Smooth muscle cell (in vitro differentiated cells): ENCODE data around the gene CAMK2D. TPM values are rescaled to one million over a fixed set of nuclear protein-coding genes. Genes with fewer than 3 reads are reported as not detected.

Source experiments
- DNase-seq: peaks from one replicate; lab custom pipeline; 2025; ENCODE audit not compliant: unreplicated experiment; lab: John Stamatoyannopoulos, UW
- H2AFZ ChIP-seq: fragments of 200-600 bp; sonication (generic); 2 replicates; pipeline ENCODE4 v1.6.0; 2016; ENCODE audit warnings: antibody characterized with exemption, low read depth, mild to moderate bottlenecking
- H3F3A ChIP-seq: fragments of 200-600 bp; sonication (generic); 2 replicates; pipeline ENCODE4 v1.6.0; 2017; ENCODE audit warnings: antibody characterized with exemption, low read depth
- H3K27ac ChIP-seq: fragments of 200-600 bp; sonication (generic); 2 replicates; pipeline ENCODE4 v1.5.1; 2016; ENCODE audit warnings: low read depth, mild to moderate bottlenecking
- H3K27me3 ChIP-seq: fragments of 200-600 bp; sonication (generic); 2 replicates; pipeline ENCODE4 v1.6.1; 2016; ENCODE audit warnings: low read depth, mild to moderate bottlenecking
- H3K36me3 ChIP-seq: fragments of 200-600 bp; sonication (generic); 2 replicates; pipeline ENCODE4 v1.5.1; 2016; ENCODE audit warnings: low read depth
- H3K4me1 ChIP-seq: fragments of 200-600 bp; sonication (generic); 2 replicates; pipeline ENCODE4 v1.5.1; 2016; ENCODE audit warnings: low read depth
- H3K4me2 ChIP-seq: fragments of 200-600 bp; sonication (generic); 2 replicates; pipeline ENCODE4 v1.6.0; 2016; ENCODE audit warnings: mild to moderate bottlenecking
- H3K4me3 ChIP-seq: fragments of 200-600 bp; sonication (generic); 2 replicates; pipeline ENCODE4 v1.5.1; 2016; ENCODE audit warnings: mild to moderate bottlenecking
- H3K79me2 ChIP-seq: fragments of 200-600 bp; sonication (generic); 2 replicates; pipeline ENCODE4 v1.6.0; 2016; ENCODE audit warnings: low read depth, mild to moderate bottlenecking
- H3K9ac ChIP-seq: fragments of 200-600 bp; sonication (generic); 2 replicates; pipeline ENCODE4 v1.6.0; 2016; ENCODE audit warnings: low read depth
- H3K9me3 ChIP-seq: fragments of 200-600 bp; sonication (generic); replicated peaks from 2 replicates; pipeline ENCODE4 v1.5.1; 2016; ENCODE audit warnings: low read depth
- H4K20me1 ChIP-seq: fragments of 200-600 bp; sonication (generic); 2 replicates; pipeline ENCODE4 v1.6.0; 2016; ENCODE audit warnings: low read depth
- CTCF ChIP-seq: fragments of 200-600 bp; sonication (generic); IDR thresholded peaks from 2 replicates; pipeline ENCODE4 v1.5.1; 2017; ENCODE audit warnings: borderline replicate concordance, mild to moderate bottlenecking, antibody characterized with exemption; ENCODE audit not compliant: insufficient read depth, poor library complexity, severe bottlenecking
- WGBS: methylation state at CpG from one replicate; pipeline ENCODE4 v1.1.7; 2016; ENCODE audit warnings: low lambda C conversion rate; 5-methylcytosine and 5-hydroxymethylcytosine counted together
- polyA plus RNA-seq: library from polyadenylated mRNA; unstranded; fragments of >200 nt; fragmentation: Nextera tagmentation; extraction: Ambion mirVana; gene quantifications from 2 replicates; pipeline ENCODE4 v1.2.1, GENCODE V29; 2016
- total RNA-seq: library from RNA; depleted of rRNA; stranded (reverse); fragments of >200 nt; gene quantifications from 2 replicates; pipeline ENCODE4 v1.2.3, GENCODE V29; 2014

CAMK2D gene
- total and polyA plus RNA-seq, 2 experiments from 2014 or later: 17.2 to 36.0 TPM

GRCh38 chr4:113437129-113437528, 324.4 kb downstream of the CAMK2D start:
- peaks cover 11% of the 10 kb centered on the region for H3K4me1 ChIP-seq
- no peak overlapping the region for H3K4me2 ChIP-seq
- no peaks in the 10 kb centered on the region for H3K36me3 ChIP-seq
- no peaks in the 10 kb centered on the region for H4K20me1 ChIP-seq
- H3K79me2 ChIP-seq: no peaks in the 10 kb centered on the region
- no peak overlapping the region for H3K4me3 ChIP-seq
- WGBS: 62% methylated on average over 3 of the region's 3 CpGs
- H3K9ac ChIP-seq: no peak overlapping the region
- no peak overlapping the region for H2AFZ ChIP-seq
- no peak for TF ChIP-seq CTCF
- H3K9me3 ChIP-seq: peaks cover 3% of the 10 kb centered on the region
- no peak for DNase-seq
- no peaks in the 10 kb centered on the region for H3K27me3 ChIP-seq
- peak overlapping the region; percentile 82 for H3K27ac ChIP-seq
- H3F3A ChIP-seq: peaks cover 7% of the 10 kb centered on the region

DNA sequence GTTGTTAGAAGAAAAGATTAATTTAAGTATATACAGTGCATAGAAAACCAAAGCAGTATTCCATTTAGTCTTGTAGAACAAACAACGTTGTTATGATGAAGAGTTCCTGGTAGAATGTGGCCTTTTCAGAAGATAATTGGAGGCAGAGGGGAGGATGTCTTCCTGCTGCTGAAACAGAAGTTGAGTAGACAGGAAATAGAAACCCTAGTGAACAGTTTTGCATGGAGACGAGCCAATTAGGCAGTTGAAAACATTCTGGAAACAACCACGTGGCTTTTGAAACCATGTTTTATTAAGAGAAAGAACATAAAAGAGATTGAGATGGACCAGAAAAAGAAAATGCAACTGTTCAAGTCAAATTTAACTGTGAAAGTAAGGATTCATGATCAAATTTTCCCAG, 325.2 kb downstream of the CAMK2D start:
- H2AFZ ChIP-seq: peak overlapping the region; percentile 63
- H3K9ac ChIP-seq: peak overlapping the region; percentile 27
- WGBS: 12% methylated on average over 3 of the region's 3 CpGs
- peaks cover 3% of the 10 kb centered on the region for H3K9me3 ChIP-seq
- peak overlapping the region; percentile 2 for H3K4me3 ChIP-seq
- no peaks in the 10 kb centered on the region for H4K20me1 ChIP-seq
- no peaks in the 10 kb centered on the region for H3K79me2 ChIP-seq
- peak overlapping the region; percentile 66 for H3K4me2 ChIP-seq
- H3K27me3 ChIP-seq: no peaks in the 10 kb centered on the region
- H3K36me3 ChIP-seq: no peaks in the 10 kb centered on the region
- H3F3A ChIP-seq: peaks cover 7% of the 10 kb centered on the region
- peaks cover 11% of the 10 kb centered on the region for H3K4me1 ChIP-seq
- no peak for DNase-seq
- peak overlapping the region; percentile 82 for H3K27ac ChIP-seq
- TF ChIP-seq CTCF: no peak

GRCh38 chr4:113435893-113436292, 325.6 kb downstream of the CAMK2D start:
- H3K4me1 ChIP-seq: peaks cover 11% of the 10 kb centered on the region
- no peaks in the 10 kb centered on the region for H3K27me3 ChIP-seq
- H2AFZ ChIP-seq: peak overlapping the region; percentile 63
- H3K4me2 ChIP-seq: peak overlapping the region; percentile 66
- H3K4me3 ChIP-seq: peak overlapping the region; percentile 2
- peaks cover 7% of the 10 kb centered on the region for H3F3A ChIP-seq
- TF ChIP-seq CTCF: no peak
- H3K9ac ChIP-seq: peak overlapping the region; percentile 27
- H4K20me1 ChIP-seq: no peaks in the 10 kb centered on the region
- peaks cover 3% of the 10 kb centered on the region for H3K9me3 ChIP-seq
- no peaks in the 10 kb centered on the region for H3K79me2 ChIP-seq
- WGBS: 19% methylated on average over 7 of the region's 7 CpGs
- no peak for DNase-seq
- peak overlapping the region; percentile 82 for H3K27ac ChIP-seq
- no peaks in the 10 kb centered on the region for H3K36me3 ChIP-seq

DNA sequence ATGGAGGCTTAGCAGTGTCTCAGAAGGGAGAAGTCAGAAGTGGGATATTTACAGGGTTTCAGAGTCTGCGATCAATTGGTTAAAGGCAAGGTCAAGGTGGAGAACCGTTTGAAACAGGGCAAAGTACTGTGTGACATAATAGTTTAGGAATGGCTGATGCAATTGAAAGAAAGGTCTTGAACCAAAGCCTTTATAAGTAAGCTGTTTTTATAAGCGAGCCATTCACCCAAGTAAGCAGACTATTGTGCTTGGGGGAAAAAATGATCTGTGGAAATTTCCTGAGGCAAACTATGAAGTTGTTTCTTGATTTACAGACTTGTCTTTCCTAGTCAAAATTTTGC, 327.3 kb downstream of the CAMK2D start:
- H3K9ac ChIP-seq: no peak overlapping the region
- DNase-seq: no peak

More for the DNA sequence above, 327.3 kb downstream of the CAMK2D start:
- Histone ChIP-seq H3K9me3 (peaks cover 3% of the 10 kb centered on the region), H3K27me3 (no peaks in the 10 kb centered on the region), H3K79me2 (no peaks in the 10 kb centered on the region), H3K4me2 (no peak overlapping the region), H3K36me3 (no peaks in the 10 kb centered on the region), H3K4me3 (no peak overlapping the region), H3K4me1 (peaks cover 11% of the 10 kb centered on the region), H2AFZ (no peak overlapping the region), H3K27ac (no peak overlapping the region), H3F3A (peaks cover 7% of the 10 kb centered on the region), H4K20me1 (no peaks in the 10 kb centered on the region)
- no peak for TF ChIP-seq CTCF
- WGBS: 71% methylated on average over 3 of the region's 3 CpGs
